Measurements from ENCODE around the gene PTBP2. TPM values are rescaled to one million over a fixed set of nuclear protein-coding genes. Genes with fewer than 3 reads are reported as not detected.

The PTBP2 gene
- total and polyA plus RNA-seq, 10 of the 15 experiments (the other 5 are each of a cell fraction or from before 2014, with no cell fraction given), result 5.8 to 17.5 (median 11.1) TPM

DNA sequence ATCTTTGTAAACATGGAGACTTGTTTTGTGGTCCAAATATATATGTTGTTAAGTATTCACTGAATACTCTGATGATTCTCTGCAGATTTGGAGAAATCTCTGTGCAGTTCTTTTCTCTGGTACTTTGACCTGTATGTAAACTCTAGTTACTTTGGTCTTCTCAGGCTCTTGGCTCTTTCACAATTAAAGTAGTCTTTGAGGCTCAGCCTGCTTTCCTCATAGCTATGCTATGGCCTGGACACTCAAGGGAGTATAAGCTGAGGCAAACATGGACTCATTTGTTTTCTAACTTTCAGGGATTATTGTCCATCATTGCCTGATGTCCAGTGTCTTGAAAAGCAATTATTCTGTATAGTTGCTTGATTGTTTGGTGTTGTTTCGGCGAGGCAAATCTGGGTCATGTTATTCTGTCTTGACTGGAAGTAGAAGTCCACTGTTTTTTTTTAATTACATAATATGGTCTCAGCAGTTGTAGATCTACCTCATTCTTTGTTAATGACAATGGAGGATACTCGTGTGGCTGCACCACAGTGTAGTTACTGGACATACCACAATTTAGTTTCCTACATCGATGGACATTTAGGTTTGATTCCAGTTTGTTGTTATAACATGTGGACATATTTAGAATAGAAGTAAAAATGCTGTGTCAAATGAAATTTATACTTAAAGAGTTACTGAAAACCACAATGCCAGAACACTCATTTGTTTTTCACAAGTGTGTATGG is 9.2 kb downstream of the PTBP2 start:
- Histone ChIP-seq H3K79me2 (ENCODE audit: control insufficient read depth, insufficient read depth, low read length) (peaks cover 43% of the 10 kb centered on the region), H3K36me3 (ENCODE audit: control insufficient read depth in 2 of 2, insufficient read depth in 2 of 2, low read length in 1 of 2) (peaks cover 0 to 8% of the 10 kb centered on the region in 2 experiments; a peak in 1 of 4 replicates), H3K27me3 (replicated peaks in 1 of 2; ENCODE audit: control insufficient read depth in 2 of 2, insufficient read depth in 2 of 2, low read length in 1 of 2) (no peaks in the 10 kb centered on the region), H3K4me1 (ENCODE audit: control insufficient read depth, insufficient read depth, low read length) (no peaks in the 10 kb centered on the region), H4K20me1 (ENCODE audit: control insufficient read depth, insufficient read depth) (no peaks in the 10 kb centered on the region), H3K4me2 (ENCODE audit: control insufficient read depth, insufficient read depth) (no peak overlapping the region), H3K9me3 (replicated peaks; ENCODE audit: control insufficient read depth, insufficient read depth, low read length) (peaks cover 12% of the 10 kb centered on the region), H3K27ac (ENCODE audit: control insufficient read depth, insufficient read depth) (no peak overlapping the region), H3K4me3 (no peak overlapping the region), H3K9ac (ENCODE audit: control insufficient read depth, insufficient read depth, low read length) (no peak overlapping the region), H2AFZ (ENCODE audit: control insufficient read depth, low read depth, low read length) (no peak overlapping the region)
- FAIRE-seq, result no peak
- DNase-seq (ENCODE audit: low read depth, low spot score), result no peak
- BruUV-seq (replicated peaks), result no TSS peak
- POLR2A ChIA-PET, result no interaction called here
- SMC1A ChIA-PET (ENCODE audit: uncharacterized antibody, unreplicated experiment), result interaction anchor here (0.6 to 1.7 kb wide), 3 partner anchors 13 to 58 kb away, joined by 3 to 7 read pairs (median 3); no protein-coding TSS in a partner anchor
- WGBS (ENCODE audit: insufficient coverage, insufficient replicate concordance, low lambda C conversion rate, missing lambda C conversion rate), result 100% methylated on average over 4 of the region's 4 CpGs
- in situ Hi-C loops (cut with MboI), result no loop called here
- RAD21 ChIA-PET (ENCODE audit: unreplicated experiment), result no interaction called here
- CTCF ChIA-PET, result no interaction called here
- intact Hi-C loops (cut with micrococcal nuclease; ENCODE audit: unreplicated experiment), result no loop called here
- ATAC-seq, result peak; percentile 12; the same call in 2 of the 3 replicates
- no peak for TF ChIP-seq IRF3 (IDR thresholded peaks at IDR 0.05)
- no peak for TF ChIP-seq MEF2A (IDR thresholded peaks at IDR 0.05; ENCODE audit: insufficient read depth, low read depth, low read length)
- TF ChIP-seq ATF3 (IDR thresholded peaks at IDR 0.05; ENCODE audit: borderline replicate concordance, extremely low read depth, low read depth, low read length), result no peak
- no peak for TF ChIP-seq ZNF384 (IDR thresholded peaks at IDR 0.05; ENCODE audit: borderline replicate concordance, low read depth, low read length)
- no peak for TF ChIP-seq BCL11A (IDR thresholded peaks at IDR 0.05; ENCODE audit: low read depth, low read length)
- TF ChIP-seq MTA2 (IDR thresholded peaks at IDR 0.05; ENCODE audit: low read depth), result no peak
- no peak for TF ChIP-seq USF2 (IDR thresholded peaks at IDR 0.05; ENCODE audit: borderline replicate concordance, low read depth, low read length)
- TF ChIP-seq EP300 (IDR thresholded peaks at IDR 0.05; ENCODE audit: borderline replicate concordance in 1 of 2, control insufficient read depth in 1 of 2, low read depth in 2 of 2, low read length in 2 of 2), result no peak
- TF ChIP-seq NRF1 (conservative IDR thresholded peaks at IDR 0.05; ENCODE audit: low read depth, low read length), result no peak
- TF ChIP-seq, protein P1, sequence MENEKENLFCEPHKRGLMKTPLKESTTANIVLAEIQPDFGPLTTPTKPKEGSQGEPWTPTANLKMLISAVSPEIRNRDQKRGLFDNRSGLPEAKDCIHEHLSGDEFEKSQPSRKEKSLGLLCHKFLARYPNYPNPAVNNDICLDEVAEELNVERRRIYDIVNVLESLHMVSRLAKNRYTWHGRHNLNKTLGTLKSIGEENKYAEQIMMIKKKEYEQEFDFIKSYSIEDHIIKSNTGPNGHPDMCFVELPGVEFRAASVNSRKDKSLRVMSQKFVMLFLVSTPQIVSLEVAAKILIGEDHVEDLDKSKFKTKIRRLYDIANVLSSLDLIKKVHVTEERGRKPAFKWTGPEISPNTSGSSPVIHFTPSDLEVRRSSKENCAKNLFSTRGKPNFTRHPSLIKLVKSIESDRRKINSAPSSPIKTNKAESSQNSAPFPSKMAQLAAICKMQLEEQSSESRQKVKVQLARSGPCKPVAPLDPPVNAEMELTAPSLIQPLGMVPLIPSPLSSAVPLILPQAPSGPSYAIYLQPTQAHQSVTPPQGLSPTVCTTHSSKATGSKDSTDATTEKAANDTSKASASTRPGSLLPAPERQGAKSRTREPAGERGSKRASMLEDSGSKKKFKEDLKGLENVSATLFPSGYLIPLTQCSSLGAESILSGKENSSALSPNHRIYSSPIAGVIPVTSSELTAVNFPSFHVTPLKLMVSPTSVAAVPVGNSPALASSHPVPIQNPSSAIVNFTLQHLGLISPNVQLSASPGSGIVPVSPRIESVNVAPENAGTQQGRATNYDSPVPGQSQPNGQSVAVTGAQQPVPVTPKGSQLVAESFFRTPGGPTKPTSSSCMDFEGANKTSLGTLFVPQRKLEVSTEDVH (IDR thresholded peaks at IDR 0.05; ENCODE audit: low read depth, partially characterized antibody), result no peak
- TF ChIP-seq FOXM1 (IDR thresholded peaks at IDR 0.05; ENCODE audit: low read depth, low read length), result no peak
- no peak for TF ChIP-seq RAD51 (IDR thresholded peaks at IDR 0.05)
- no peak for TF ChIP-seq STAT3 (IDR thresholded peaks at IDR 0.05; ENCODE audit: low read depth, low read length)
- TF ChIP-seq, protein P2, sequence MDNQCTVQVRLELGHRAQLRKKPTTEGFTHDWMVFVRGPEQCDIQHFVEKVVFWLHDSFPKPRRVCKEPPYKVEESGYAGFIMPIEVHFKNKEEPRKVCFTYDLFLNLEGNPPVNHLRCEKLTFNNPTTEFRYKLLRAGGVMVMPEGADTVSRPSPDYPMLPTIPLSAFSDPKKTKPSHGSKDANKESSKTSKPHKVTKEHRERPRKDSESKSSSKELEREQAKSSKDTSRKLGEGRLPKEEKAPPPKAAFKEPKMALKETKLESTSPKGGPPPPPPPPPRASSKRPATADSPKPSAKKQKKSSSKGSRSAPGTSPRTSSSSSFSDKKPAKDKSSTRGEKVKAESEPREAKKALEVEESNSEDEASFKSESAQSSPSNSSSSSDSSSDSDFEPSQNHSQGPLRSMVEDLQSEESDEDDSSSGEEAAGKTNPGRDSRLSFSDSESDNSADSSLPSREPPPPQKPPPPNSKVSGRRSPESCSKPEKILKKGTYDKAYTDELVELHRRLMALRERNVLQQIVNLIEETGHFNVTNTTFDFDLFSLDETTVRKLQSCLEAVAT (IDR thresholded peaks at IDR 0.05), result no peak
- TF ChIP-seq KDM1A (IDR thresholded peaks at IDR 0.05; ENCODE audit: borderline replicate concordance), result no peak
